Tibial artery (tissue), 4 donors: Measurements from ENCODE around the gene TMEM158.

ENCODE experiments used
- DNase-seq, 2 donors: peaks; one replicate each; pipeline ENCODE4 v3.0.0-alpha.2; 2019
- H3K27ac ChIP-seq, 2 donors: fragments of 200-600 bp; sonication (generic) in 1 of 2; 1 replicate in 1 of 2; 2 replicates in 1 of 2; pipeline ENCODE4 v1.5.1; 2018 to 2019; ENCODE audit warnings: mild to moderate bottlenecking in 1 of 2
- H3K27me3 ChIP-seq, 2 donors: fragments of 200-600 bp; sonication (generic) in 1 of 2; one replicate each; pipeline versions ENCODE4 v1.5.1 to v1.6.0; 2016 to 2019
- H3K36me3 ChIP-seq, 3 donors: fragments of 200-600 bp; sonication (generic) in 2 of 3; one replicate each; pipeline ENCODE4 v1.5.1; 2016 to 2019; ENCODE audit warnings: mild to moderate bottlenecking in 2 of 3
- H3K4me1 ChIP-seq, 4 donors: fragments of 200-600 bp; sonication (generic) in 2 of 4; 1 replicate in 3 of 4; 2 replicates in 1 of 4; pipeline ENCODE4 v1.5.1; 2016 to 2019
- H3K4me3 ChIP-seq, 2 donors: fragments of 200-600 bp; sonication (generic) in 1 of 2; 1 replicate in 1 of 2; 2 replicates in 1 of 2; pipeline ENCODE4 v1.5.1; 2018 to 2019; ENCODE audit warnings: mild to moderate bottlenecking in 2 of 2
- H3K9me3 ChIP-seq, 3 donors: fragments of 200-600 bp; sonication (generic) in 1 of 3; one replicate each; pipeline ENCODE4 v1.5.1; 2016 to 2019
- CTCF ChIP-seq, 2 experiments: fragments of 200-600 bp in 1 of 2; fragments of 450-650 bp in 1 of 2; IDR thresholded peaks; one replicate each; pipeline ENCODE4 v1.5.1; 2017 to 2019; ENCODE audit warnings: antibody characterized with exemption in 2 of 2, mild to moderate bottlenecking in 1 of 2, moderate library complexity in 1 of 2
- intact Hi-C: fragments of 100-400 bp; cut with DNase I; formaldehyde crosslinking; loops from one replicate; pipeline ENCODE4 v1.15.0; 2023; ENCODE audit warnings: low total_unique reads

TMEM158 gene

GRCh38 chr3:45182915-45183871 is 42.9 kb downstream of the TMEM158 start:
- Histone ChIP-seq H3K27me3 (no peaks in the 10 kb centered on the region), H3K9me3 (no peaks in the 10 kb centered on the region), H3K36me3 (no peaks in the 10 kb centered on the region), H3K4me3 (no peak overlapping the region), H3K27ac (no peak overlapping the region), H3K4me1 (no peaks in the 10 kb centered on the region)
- peak in 1 of 2 donors; percentile 24 for DNase-seq
- TF ChIP-seq CTCF (IDR thresholded peaks at IDR 0.05) = no peak
- intact Hi-C loops = no loop called here

- DNase-seq = no peak
- no peaks in the 10 kb centered on the region for H3K9me3 ChIP-seq
- intact Hi-C loops = no loop called here
- H3K36me3 ChIP-seq = no peaks in the 10 kb centered on the region
- no peak overlapping the region for H3K27ac ChIP-seq
- no peak for TF ChIP-seq CTCF (IDR thresholded peaks at IDR 0.05)
- H3K4me1 ChIP-seq = no peaks in the 10 kb centered on the region
- H3K4me3 ChIP-seq = no peak overlapping the region
- no peaks in the 10 kb centered on the region for H3K27me3 ChIP-seq
Measured at GRCh38 chr3:45181496-45181895, 44.6 kb downstream of the TMEM158 start.

GRCh38 chr3:45180899-45181298 is 45.2 kb downstream of the TMEM158 start:
- DNase-seq = no peak
- no peak for TF ChIP-seq CTCF (IDR thresholded peaks at IDR 0.05)
- H3K27me3 ChIP-seq = no peaks in the 10 kb centered on the region
- H3K27ac ChIP-seq = no peak overlapping the region
- no peak overlapping the region for H3K4me3 ChIP-seq
- no peaks in the 10 kb centered on the region for H3K9me3 ChIP-seq
- intact Hi-C loops = no loop called here
- no peaks in the 10 kb centered on the region for H3K4me1 ChIP-seq
- H3K36me3 ChIP-seq = no peaks in the 10 kb centered on the region

- Histone ChIP-seq H3K36me3 (no peaks in the 10 kb centered on the region), H3K27me3 (no peaks in the 10 kb centered on the region), H3K27ac (no peak overlapping the region), H3K4me1 (no peaks in the 10 kb centered on the region), H3K9me3 (no peaks in the 10 kb centered on the region), H3K4me3 (no peak overlapping the region)
- no peak for DNase-seq
- no peak for TF ChIP-seq CTCF (IDR thresholded peaks at IDR 0.05)
- intact Hi-C loops = no loop called here
Measured at GRCh38 chr3:45180051-45180450, 46.0 kb downstream of the TMEM158 start.

- no peak for DNase-seq
- no peaks in the 10 kb centered on the region for H3K36me3 ChIP-seq
- no peak overlapping the region for H3K27ac ChIP-seq
- no peaks in the 10 kb centered on the region for H3K9me3 ChIP-seq
- intact Hi-C loops = no loop called here
- H3K4me3 ChIP-seq = no peak overlapping the region
- TF ChIP-seq CTCF (IDR thresholded peaks at IDR 0.05) = no peak
- no peaks in the 10 kb centered on the region for H3K27me3 ChIP-seq
- no peaks in the 10 kb centered on the region for H3K4me1 ChIP-seq
Measured at GRCh38 chr3:45179163-45179562, 46.9 kb downstream of the TMEM158 start.
